ENCODE data around the gene CSH1.

DNA sequence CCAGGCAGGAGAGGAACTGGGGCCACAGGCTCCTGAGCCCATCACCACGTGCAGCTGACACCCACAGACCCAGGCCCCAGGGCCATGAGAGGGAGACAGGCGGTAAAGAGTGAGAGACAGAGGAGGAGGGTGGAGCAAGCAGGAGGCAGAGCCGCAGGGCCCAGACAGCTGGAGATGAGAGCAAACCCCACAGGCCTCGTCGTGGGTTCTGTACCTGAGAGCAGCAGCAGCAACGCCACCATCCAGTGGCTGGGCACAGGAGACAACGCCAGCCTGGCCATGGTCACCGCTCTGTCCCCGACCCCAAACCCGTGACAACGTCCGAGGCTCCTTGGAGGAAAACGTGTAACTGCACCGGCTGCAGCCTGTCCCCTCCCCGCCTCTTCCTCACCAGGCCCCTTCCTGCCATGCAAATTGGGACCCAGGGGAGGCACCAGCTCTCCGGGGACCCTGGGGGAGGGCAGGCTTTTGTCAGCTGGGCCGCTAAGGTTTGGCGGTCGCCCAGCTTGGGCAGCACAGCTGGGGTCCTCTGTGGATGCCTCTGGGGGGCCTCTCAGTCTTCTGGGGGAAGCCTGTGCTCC is 35.7 kb upstream of the CSH1 start, which contains the start of gene CD79B:
- TF ChIP-seq EP300 (IDR thresholded peaks at IDR 0.05; ENCODE audit: borderline replicate concordance in 1 of 2, low read depth in 1 of 2, low read length in 1 of 2) (no peak), JUND (IDR thresholded peaks at IDR 0.05) (no peak), POLR2AphosphoS5 (IDR thresholded peaks at IDR 0.05; ENCODE audit: low read depth, low read length) (no peak), NFIC (IDR thresholded peaks at IDR 0.05; ENCODE audit: borderline replicate concordance) (no peak), RAD21 (IDR thresholded peaks at IDR 0.05; ENCODE audit: low read length) (no peak)
- TF ChIP-seq, protein P1, sequence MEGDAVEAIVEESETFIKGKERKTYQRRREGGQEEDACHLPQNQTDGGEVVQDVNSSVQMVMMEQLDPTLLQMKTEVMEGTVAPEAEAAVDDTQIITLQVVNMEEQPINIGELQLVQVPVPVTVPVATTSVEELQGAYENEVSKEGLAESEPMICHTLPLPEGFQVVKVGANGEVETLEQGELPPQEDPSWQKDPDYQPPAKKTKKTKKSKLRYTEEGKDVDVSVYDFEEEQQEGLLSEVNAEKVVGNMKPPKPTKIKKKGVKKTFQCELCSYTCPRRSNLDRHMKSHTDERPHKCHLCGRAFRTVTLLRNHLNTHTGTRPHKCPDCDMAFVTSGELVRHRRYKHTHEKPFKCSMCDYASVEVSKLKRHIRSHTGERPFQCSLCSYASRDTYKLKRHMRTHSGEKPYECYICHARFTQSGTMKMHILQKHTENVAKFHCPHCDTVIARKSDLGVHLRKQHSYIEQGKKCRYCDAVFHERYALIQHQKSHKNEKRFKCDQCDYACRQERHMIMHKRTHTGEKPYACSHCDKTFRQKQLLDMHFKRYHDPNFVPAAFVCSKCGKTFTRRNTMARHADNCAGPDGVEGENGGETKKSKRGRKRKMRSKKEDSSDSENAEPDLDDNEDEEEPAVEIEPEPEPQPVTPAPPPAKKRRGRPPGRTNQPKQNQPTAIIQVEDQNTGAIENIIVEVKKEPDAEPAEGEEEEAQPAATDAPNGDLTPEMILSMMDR (IDR thresholded peaks at IDR 0.05) = no peak
- TF ChIP-seq, protein P2, sequence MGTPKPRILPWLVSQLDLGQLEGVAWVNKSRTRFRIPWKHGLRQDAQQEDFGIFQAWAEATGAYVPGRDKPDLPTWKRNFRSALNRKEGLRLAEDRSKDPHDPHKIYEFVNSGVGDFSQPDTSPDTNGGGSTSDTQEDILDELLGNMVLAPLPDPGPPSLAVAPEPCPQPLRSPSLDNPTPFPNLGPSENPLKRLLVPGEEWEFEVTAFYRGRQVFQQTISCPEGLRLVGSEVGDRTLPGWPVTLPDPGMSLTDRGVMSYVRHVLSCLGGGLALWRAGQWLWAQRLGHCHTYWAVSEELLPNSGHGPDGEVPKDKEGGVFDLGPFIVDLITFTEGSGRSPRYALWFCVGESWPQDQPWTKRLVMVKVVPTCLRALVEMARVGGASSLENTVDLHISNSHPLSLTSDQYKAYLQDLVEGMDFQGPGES (IDR thresholded peaks at IDR 0.05; ENCODE audit: low read depth, low read length) = no peak
